ENCODE data around the gene PTGFRN. TPM values are rescaled to one million over a fixed set of nuclear protein-coding genes. Genes with fewer than 3 reads are reported as not detected.

Gene PTGFRN
- total and polyA plus RNA-seq, 2 of the 8 experiments (the other 6 are each of a cell fraction or from before 2014, with no cell fraction given): 13.0 to 32.6 TPM

DNA sequence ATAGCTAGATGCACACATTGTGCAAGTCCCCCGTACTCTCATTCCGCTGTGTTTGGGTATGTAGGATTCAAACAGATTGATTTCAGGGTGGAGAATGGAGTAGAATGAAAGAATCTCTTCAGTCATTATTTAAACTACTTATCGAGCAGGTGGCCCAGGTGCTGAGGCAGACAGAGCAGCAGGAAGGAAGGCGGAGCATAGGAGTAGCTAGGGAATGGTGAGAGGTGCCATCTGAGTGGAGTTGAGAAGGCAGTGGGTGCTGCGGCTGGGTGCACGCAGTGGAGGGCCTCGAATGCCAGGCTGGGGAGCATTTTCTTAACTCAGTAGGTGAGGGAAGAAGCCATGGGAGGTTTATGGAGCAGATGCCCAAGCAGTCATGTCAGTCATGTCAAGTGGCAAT lies 46.7 kb downstream of the PTGFRN start (continued):
- TF ChIP-seq SIN3A (conservative IDR thresholded peaks at IDR 0.05 in 1 of 2, IDR thresholded peaks at IDR 0.05 in 1 of 2; ENCODE audit: low read depth in 1 of 2, low read length in 2 of 2) (no peak), MAX (IDR thresholded peaks at IDR 0.05) (no peak), RBBP5 (IDR thresholded peaks at IDR 0.05; ENCODE audit: borderline replicate concordance, low read depth, low read length) (no peak)

Data from H1 (cell line).